Measurements from ENCODE around the gene ITGAD. TPM values are rescaled to one million over a fixed set of nuclear protein-coding genes. Genes with fewer than 3 reads are reported as not detected.
A peak's percentile ranks its signal among the peaks of the same experiment; 100 is the strongest.

ITGAD gene
- total RNA-seq, 1 donor from 2014 or later: not detected

GRCh38 chr16:31377210-31377903, 15.8 kb upstream of the ITGAD start:
- TF ChIP-seq, protein P1, sequence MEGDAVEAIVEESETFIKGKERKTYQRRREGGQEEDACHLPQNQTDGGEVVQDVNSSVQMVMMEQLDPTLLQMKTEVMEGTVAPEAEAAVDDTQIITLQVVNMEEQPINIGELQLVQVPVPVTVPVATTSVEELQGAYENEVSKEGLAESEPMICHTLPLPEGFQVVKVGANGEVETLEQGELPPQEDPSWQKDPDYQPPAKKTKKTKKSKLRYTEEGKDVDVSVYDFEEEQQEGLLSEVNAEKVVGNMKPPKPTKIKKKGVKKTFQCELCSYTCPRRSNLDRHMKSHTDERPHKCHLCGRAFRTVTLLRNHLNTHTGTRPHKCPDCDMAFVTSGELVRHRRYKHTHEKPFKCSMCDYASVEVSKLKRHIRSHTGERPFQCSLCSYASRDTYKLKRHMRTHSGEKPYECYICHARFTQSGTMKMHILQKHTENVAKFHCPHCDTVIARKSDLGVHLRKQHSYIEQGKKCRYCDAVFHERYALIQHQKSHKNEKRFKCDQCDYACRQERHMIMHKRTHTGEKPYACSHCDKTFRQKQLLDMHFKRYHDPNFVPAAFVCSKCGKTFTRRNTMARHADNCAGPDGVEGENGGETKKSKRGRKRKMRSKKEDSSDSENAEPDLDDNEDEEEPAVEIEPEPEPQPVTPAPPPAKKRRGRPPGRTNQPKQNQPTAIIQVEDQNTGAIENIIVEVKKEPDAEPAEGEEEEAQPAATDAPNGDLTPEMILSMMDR (conservative IDR thresholded peaks at IDR 0.05): no peak
- Mint-ChIP-seq H3K36me3 (ENCODE audit: low read depth) (no peaks in the 10 kb centered on the region), H3K27ac (ENCODE audit: unreplicated experiment) (no peak overlapping the region)

GRCh38 chr16:31380201-31380600, 12.9 kb upstream of the ITGAD start:
- no peaks in the 10 kb centered on the region for H3K4me1 Mint-ChIP-seq

More at GRCh38 chr16:31377210-31377903, 15.8 kb upstream of the ITGAD start:
- Mint-ChIP-seq H3K9me3 (no peaks in the 10 kb centered on the region), H3K27me3 (ENCODE audit: low read depth) (peaks cover 25% of the 10 kb centered on the region), H3K4me1 (no peaks in the 10 kb centered on the region), H3K4me3 (no peak overlapping the region)
- no peak for DNase-seq (ENCODE audit: low read depth, low spot score)

DNA sequence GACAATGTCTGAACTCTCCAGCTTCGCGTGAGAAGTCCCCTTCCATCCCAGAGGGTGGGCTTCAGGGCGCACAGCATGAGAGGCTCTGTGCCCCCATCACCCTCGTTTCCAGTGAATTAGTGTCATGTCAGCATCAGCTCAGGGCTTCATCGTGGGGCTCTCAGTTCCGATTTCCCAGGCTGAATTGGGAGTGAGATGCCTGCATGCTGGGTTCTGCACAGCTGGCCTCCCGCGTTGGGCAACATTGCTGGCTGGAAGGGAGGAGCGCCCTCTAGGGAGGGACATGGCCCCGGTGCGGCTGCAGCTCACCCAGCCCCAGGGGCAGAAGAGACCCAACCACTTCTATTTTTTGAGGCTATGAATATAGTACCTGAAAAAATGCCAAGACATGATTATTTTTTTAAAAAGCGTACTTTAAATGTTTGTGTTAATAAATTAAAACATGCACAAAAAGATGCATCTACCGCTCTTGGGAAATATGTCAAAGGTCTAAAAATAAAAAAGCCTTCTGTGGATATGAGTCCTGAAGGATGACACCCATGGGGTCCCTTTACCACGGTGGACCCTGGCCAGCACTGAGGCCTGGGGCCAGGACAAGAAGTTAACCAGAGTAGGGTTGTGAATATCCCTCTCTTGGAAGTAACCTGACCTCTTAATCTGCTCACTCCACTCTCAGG, 10.5 kb upstream of the ITGAD start:
- H3K9me3 Mint-ChIP-seq: no peaks in the 10 kb centered on the region
- peaks cover 6% of the 10 kb centered on the region for H3K4me1 Mint-ChIP-seq
- TF ChIP-seq, protein P1 (conservative IDR thresholded peaks at IDR 0.05): peak; percentile 74
- H3K27ac Mint-ChIP-seq (ENCODE audit: unreplicated experiment): no peak overlapping the region
- H3K27me3 Mint-ChIP-seq (ENCODE audit: low read depth): peaks cover 28% of the 10 kb centered on the region
- DNase-seq (ENCODE audit: low read depth, low spot score): peak; percentile 66
- H3K4me3 Mint-ChIP-seq: no peak overlapping the region
- no peaks in the 10 kb centered on the region for H3K36me3 Mint-ChIP-seq (ENCODE audit: low read depth)

More at GRCh38 chr16:31380201-31380600, 12.9 kb upstream of the ITGAD start:
- H3K9me3 Mint-ChIP-seq: no peaks in the 10 kb centered on the region
- no peak overlapping the region for H3K27ac Mint-ChIP-seq (ENCODE audit: unreplicated experiment)
- no peaks in the 10 kb centered on the region for H3K36me3 Mint-ChIP-seq (ENCODE audit: low read depth)
- no peak overlapping the region for H3K4me3 Mint-ChIP-seq
- TF ChIP-seq, protein P1 (conservative IDR thresholded peaks at IDR 0.05): no peak
- peaks cover 23% of the 10 kb centered on the region for H3K27me3 Mint-ChIP-seq (ENCODE audit: low read depth)
- no peak for DNase-seq (ENCODE audit: low read depth, low spot score)

DNA sequence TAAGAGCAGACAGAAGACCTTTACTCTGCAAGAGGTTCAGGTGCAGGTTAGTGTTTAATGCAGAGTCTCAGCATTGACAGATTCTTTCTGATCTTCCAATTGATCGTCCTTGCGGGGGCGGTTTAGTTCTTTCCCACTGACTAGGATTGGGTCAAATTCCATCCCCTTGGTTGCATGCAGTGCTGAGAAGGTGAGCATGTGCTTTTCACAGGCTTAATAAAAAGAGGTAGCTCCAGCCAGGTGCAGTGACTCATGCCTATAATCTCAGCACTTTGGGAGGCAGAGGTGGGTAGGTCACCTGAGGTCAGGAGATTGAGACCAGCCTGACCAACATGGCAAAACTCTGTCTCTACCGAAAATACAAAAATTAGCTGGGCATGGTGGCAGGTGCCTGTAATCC, 7.5 kb upstream of the ITGAD start:
- Mint-ChIP-seq H3K9me3 (no peaks in the 10 kb centered on the region), H3K27me3 (ENCODE audit: low read depth) (peaks cover 42% of the 10 kb centered on the region), H3K4me3 (no peak overlapping the region), H3K36me3 (ENCODE audit: low read depth) (no peaks in the 10 kb centered on the region), H3K27ac (ENCODE audit: unreplicated experiment) (no peak overlapping the region), H3K4me1 (peaks cover 6% of the 10 kb centered on the region)
- TF ChIP-seq, protein P1 (conservative IDR thresholded peaks at IDR 0.05): no peak
- no peak for DNase-seq (ENCODE audit: low read depth, low spot score)

DNA sequence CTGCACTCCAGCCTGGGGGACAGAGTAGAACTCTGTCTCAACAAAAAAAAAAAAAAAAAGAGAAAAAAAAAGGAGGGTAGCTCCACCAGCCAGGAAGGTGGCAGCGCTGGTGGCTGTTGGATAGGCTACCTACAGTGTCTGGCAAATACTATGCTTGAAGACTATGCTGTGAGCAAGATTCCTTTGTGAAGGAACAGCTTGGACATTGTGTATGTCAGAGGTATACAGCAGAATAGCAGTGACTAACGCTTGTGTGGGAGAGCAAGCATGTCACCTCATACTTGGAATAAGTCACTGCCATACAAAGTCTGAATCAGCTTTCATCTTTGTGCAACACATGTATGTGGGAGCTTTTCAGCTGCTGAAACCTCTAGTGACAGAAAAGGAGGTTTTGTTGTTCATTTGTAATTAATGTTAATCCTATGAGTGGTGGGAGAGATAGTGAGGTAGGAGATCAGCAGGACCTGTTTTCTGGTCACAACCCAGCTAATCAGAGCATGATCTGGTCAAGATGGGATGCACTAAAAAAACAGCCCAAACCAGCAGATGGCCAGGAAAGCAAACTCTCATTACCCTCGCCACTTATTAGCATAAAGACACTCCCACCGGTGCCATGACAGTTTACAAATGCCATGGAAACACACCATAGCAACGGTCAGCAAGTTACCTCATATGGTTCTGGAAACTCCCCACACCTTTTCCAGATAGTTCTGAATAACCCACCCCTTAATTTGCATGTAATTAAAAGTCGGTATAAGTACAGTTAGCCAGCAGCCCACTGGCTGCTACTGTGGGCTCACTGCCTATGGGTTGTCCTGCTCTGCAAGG, 6.8 kb upstream of the ITGAD start:
- Mint-ChIP-seq H3K9me3 (no peaks in the 10 kb centered on the region), H3K4me1 (peaks cover 6% of the 10 kb centered on the region), H3K27ac (ENCODE audit: unreplicated experiment) (no peak overlapping the region), H3K36me3 (ENCODE audit: low read depth) (no peaks in the 10 kb centered on the region), H3K27me3 (ENCODE audit: low read depth) (peaks cover 42% of the 10 kb centered on the region), H3K4me3 (no peak overlapping the region)
- DNase-seq (ENCODE audit: low read depth, low spot score): no peak
- TF ChIP-seq, protein P1 (conservative IDR thresholded peaks at IDR 0.05): no peak
